HG02588 (cell line): ENCODE results near the gene OAS2.

Experiments
- ATAC-seq: cut with Tn5 transposase; IDR thresholded peaks from one replicate; pipeline ENCODE4 v1.9.1; 2021; ENCODE audit warnings: mild to moderate bottlenecking, moderate library complexity; ENCODE audit not compliant: unreplicated experiment

The OAS2 gene

GRCh38 chr12:112978163-112979040 lies at the start of gene OAS2:
Gene OAS2, plus strand, starts transcription at chr12:112978519. Its CDS starts 90 bp downstream, at chr12:112978609.
- peak; percentile 86 for ATAC-seq

GRCh38 chr12:112928978-112929377 lies 49.3 kb upstream of the OAS2 start:
- no peak for ATAC-seq

- no peak for ATAC-seq
These were observed 48.6 kb upstream of the OAS2 start for GRCh38 chr12:112929715-112930114.

GRCh38 chr12:112930350-112930749 lies 48.0 kb upstream of the OAS2 start:
- ATAC-seq, result no peak

- ATAC-seq, result no peak
These were observed 45.7 kb upstream of the OAS2 start for GRCh38 chr12:112932485-112933128.

- no peak for ATAC-seq
These were observed 45.2 kb upstream of the OAS2 start for GRCh38 chr12:112933129-112933505.

- no peak for ATAC-seq
These were observed 42.1 kb upstream of the OAS2 start for GRCh38 chr12:112936264-112936663.

GRCh38 chr12:112936927-112937326 lies 41.4 kb upstream of the OAS2 start:
- ATAC-seq, result no peak

GRCh38 chr12:112937741-112938719 lies 40.3 kb upstream of the OAS2 start, which contains the start of gene OAS3:
Gene OAS3, plus strand, starts transcription at chr12:112938474. Its CDS starts 57 bp downstream, at chr12:112938531.
- ATAC-seq, result no peak

- no peak for ATAC-seq
These were observed 39.6 kb upstream of the OAS2 start for GRCh38 chr12:112938751-112939150.

GRCh38 chr12:112939761-112940381 lies 38.4 kb upstream of the OAS2 start:
- no peak for ATAC-seq

- ATAC-seq, result no peak
These were observed 36.6 kb upstream of the OAS2 start for GRCh38 chr12:112941528-112942335.

GRCh38 chr12:112942572-112942971 lies 35.7 kb upstream of the OAS2 start:
- ATAC-seq, result no peak

GRCh38 chr12:112944024-112944690 lies 34.2 kb upstream of the OAS2 start:
- ATAC-seq, result no peak

GRCh38 chr12:112945515-112945914 lies 32.8 kb upstream of the OAS2 start:
- no peak for ATAC-seq

GRCh38 chr12:112946236-112947000 lies 31.9 kb upstream of the OAS2 start:
- ATAC-seq, result no peak

GRCh38 chr12:112947314-112947713 lies 31.0 kb upstream of the OAS2 start:
- no peak for ATAC-seq

- no peak for ATAC-seq
These were observed 30.6 kb upstream of the OAS2 start for GRCh38 chr12:112947761-112948160.
